CD4-positive, alpha-beta T cell (primary cell): ENCODE measurements around the gene ZRANB3. TPM values are rescaled to one million over a fixed set of nuclear protein-coding genes. Genes with fewer than 3 reads are reported as not detected.
A peak's percentile ranks its signal among the peaks of the same experiment; 100 is the strongest.

Experiments used
- ATAC-seq: fragments of 200-7000 bp; cut with Tn5 transposase; one replicate; pipeline ENCODE4 v1.10.0; 2022; ENCODE audit warnings: mild to moderate bottlenecking; ENCODE audit not compliant: poor library complexity
- CTCF ChIA-PET: fragments of 350-600 bp; sonication (Branson Sonifier 250); formaldehyde crosslinking; loops from one replicate; lab custom pipeline; 2021; ENCODE audit warnings: antibody characterized with exemption, inconsistent platforms; lab: Charles Lee
- POLR2A ChIA-PET: fragments of 350-600 bp; sonication (Branson Sonifier 250); formaldehyde crosslinking; loops from one replicate; lab custom pipeline; 2021; ENCODE audit warnings: antibody characterized with exemption, inconsistent platforms; lab: Charles Lee
- DNase-seq, 14 experiments: peaks; one replicate each; pipeline ENCODE4 v3.0.0-alpha.2; 2013 to 2020; ENCODE audit warnings: mixed read lengths in 2 of 14
- H3K27ac ChIP-seq, 2 donors: one replicate each; pipeline versions ENCODE4 v1.5.1 to v1.7.0; 2013; ENCODE audit warnings: low read length in 2 of 2, low read depth in 1 of 2, mild to moderate bottlenecking in 1 of 2
- H3K27me3 ChIP-seq, 2 experiments: 1 replicate in 1 of 2; 2 replicates in 1 of 2; pipeline versions ENCODE4 v1.6.1 to v1.7.0; 2013; ENCODE audit warnings: low read length in 2 of 2, control low read depth in 1 of 2, mild to moderate bottlenecking in 1 of 2, moderate library complexity in 1 of 2; ENCODE audit not compliant: insufficient read depth in 2 of 2, control insufficient read depth in 1 of 2
- H3K36me3 ChIP-seq: one replicate; pipeline ENCODE4 v1.6.1; 2013; ENCODE audit warnings: low read length, control low read depth; ENCODE audit not compliant: insufficient read depth
- H3K4me1 ChIP-seq: one replicate; pipeline ENCODE4 v1.6.1; 2013; ENCODE audit warnings: low read length, control low read depth; ENCODE audit not compliant: insufficient read depth
- H3K4me3 ChIP-seq: one replicate; pipeline ENCODE4 v1.5.1; 2013; ENCODE audit warnings: mild to moderate bottlenecking, low read length, moderate library complexity
- H3K9me3 ChIP-seq, 2 experiments: 1 replicate in 1 of 2; 2 replicates in 1 of 2; pipeline versions ENCODE4 v1.6.1 to v1.7.0; 2013; ENCODE audit warnings: low read length in 2 of 2, mild to moderate bottlenecking in 2 of 2, control low read depth in 1 of 2, moderate library complexity in 1 of 2; ENCODE audit not compliant: control insufficient read depth in 1 of 2, insufficient read depth in 1 of 2
- H3K27ac Mint-ChIP-seq: one replicate; pipeline ENCODE4 v1.8.0; 2020; ENCODE audit warnings: mixed read lengths
- H3K27me3 Mint-ChIP-seq: one replicate; pipeline ENCODE4 v1.8.0; 2021; ENCODE audit warnings: mixed read lengths
- H3K36me3 Mint-ChIP-seq: one replicate; pipeline ENCODE4 v1.8.0; 2021; ENCODE audit warnings: low read depth, mixed read lengths
- H3K4me1 Mint-ChIP-seq: one replicate; pipeline ENCODE4 v1.8.0; 2021; ENCODE audit warnings: low read depth, mixed read lengths
- H3K4me3 Mint-ChIP-seq: one replicate; pipeline ENCODE4 v1.8.0; 2020; ENCODE audit warnings: mild to moderate bottlenecking, mixed read lengths
- H3K9me3 Mint-ChIP-seq: one replicate; pipeline ENCODE4 v1.8.0; 2020; ENCODE audit warnings: mixed read lengths
- intact Hi-C, 2 experiments: fragments of 100-400 bp; cut with DNase I in 1 of 2; cut with micrococcal nuclease in 1 of 2; formaldehyde crosslinking; loops; one replicate each; pipeline versions ENCODE4 v1.15.1 to v1.9.0; 2023 to 2025; cut with DNase I, micrococcal nuclease
- total RNA-seq, 174 experiments: library from RNA in 2 of 174; stranded (reverse) in 2 of 174; gene quantifications; one replicate each; pipeline ENCODE4 v1.2.3 and lab custom pipeline; 2021 to 2026
- TF ChIP-seq, protein P1 (sequence below): fragments of 200-600 bp; IDR thresholded peaks from one replicate; pipeline ENCODE4 v1.8.0; 2022; ENCODE audit warnings: antibody characterized with exemption, mild to moderate bottlenecking

ZRANB3 gene
- total RNA-seq, 2 experiments from 2014 or later, result 3.9 to 4.2 TPM

- Histone ChIP-seq H3K4me1 (no peaks in the 10 kb centered on the region), H3K9me3 (no peaks in the 10 kb centered on the region), H3K27ac (no peak overlapping the region), H3K27me3 (no peaks in the 10 kb centered on the region), H3K4me3 (no peak overlapping the region), H3K36me3 (peaks cover 63% of the 10 kb centered on the region)
- no peak for DNase-seq
- TF ChIP-seq, protein P1, sequence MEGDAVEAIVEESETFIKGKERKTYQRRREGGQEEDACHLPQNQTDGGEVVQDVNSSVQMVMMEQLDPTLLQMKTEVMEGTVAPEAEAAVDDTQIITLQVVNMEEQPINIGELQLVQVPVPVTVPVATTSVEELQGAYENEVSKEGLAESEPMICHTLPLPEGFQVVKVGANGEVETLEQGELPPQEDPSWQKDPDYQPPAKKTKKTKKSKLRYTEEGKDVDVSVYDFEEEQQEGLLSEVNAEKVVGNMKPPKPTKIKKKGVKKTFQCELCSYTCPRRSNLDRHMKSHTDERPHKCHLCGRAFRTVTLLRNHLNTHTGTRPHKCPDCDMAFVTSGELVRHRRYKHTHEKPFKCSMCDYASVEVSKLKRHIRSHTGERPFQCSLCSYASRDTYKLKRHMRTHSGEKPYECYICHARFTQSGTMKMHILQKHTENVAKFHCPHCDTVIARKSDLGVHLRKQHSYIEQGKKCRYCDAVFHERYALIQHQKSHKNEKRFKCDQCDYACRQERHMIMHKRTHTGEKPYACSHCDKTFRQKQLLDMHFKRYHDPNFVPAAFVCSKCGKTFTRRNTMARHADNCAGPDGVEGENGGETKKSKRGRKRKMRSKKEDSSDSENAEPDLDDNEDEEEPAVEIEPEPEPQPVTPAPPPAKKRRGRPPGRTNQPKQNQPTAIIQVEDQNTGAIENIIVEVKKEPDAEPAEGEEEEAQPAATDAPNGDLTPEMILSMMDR, result no peak
- intact Hi-C loops, result loop anchor here in 1 of 2 experiments (5.0 to 10.0 kb wide), 2 partner anchors 160 to 552 kb away; no protein-coding TSS in a partner anchor
- Mint-ChIP-seq H3K4me1 (peaks cover 2% of the 10 kb centered on the region), H3K4me3 (no peak overlapping the region), H3K9me3 (no peaks in the 10 kb centered on the region), H3K36me3 (peaks cover 93% of the 10 kb centered on the region), H3K27me3 (no peaks in the 10 kb centered on the region), H3K27ac (peak overlapping the region; percentile 34)
- CTCF ChIA-PET, result no interaction called here
- POLR2A ChIA-PET, result no interaction called here
- no peak for ATAC-seq
These were observed 368.2 kb downstream of the ZRANB3 start for GRCh38 chr2:135162786-135163185.

DNA sequence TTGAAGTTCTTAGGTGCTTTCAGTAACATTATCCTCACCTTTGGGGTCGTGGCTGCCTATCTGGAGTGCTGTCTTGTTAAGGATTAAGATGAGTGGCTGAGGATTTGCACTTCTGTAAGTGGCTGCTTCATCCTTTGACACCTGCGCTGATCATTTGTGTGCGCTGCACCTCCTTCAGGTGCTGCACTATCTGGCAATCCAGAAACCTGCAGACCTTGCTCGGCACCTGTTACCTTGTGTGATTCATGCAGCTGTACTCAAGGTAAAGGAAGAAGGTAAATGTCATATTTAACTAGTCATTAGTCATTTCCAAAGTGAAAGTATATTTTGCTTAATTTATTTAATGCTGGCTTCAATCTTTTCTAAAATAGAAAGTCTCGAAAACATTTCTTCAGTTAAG is 368.6 kb downstream of the ZRANB3 start:
- Histone ChIP-seq H3K4me1 (no peaks in the 10 kb centered on the region), H3K4me3 (no peak overlapping the region), H3K9me3 (no peaks in the 10 kb centered on the region), H3K27ac (no peak overlapping the region), H3K27me3 (no peaks in the 10 kb centered on the region), H3K36me3 (peaks cover 65% of the 10 kb centered on the region)
- no peak for ATAC-seq
- Mint-ChIP-seq H3K27ac (no peak overlapping the region), H3K9me3 (no peaks in the 10 kb centered on the region), H3K4me3 (no peak overlapping the region), H3K36me3 (peaks cover 93% of the 10 kb centered on the region), H3K27me3 (no peaks in the 10 kb centered on the region), H3K4me1 (peaks cover 4% of the 10 kb centered on the region)
- CTCF ChIA-PET, result no interaction called here
- TF ChIP-seq, protein P1, result no peak
- intact Hi-C loops, result loop anchor here in 1 of 2 experiments (5.0 to 10.0 kb wide), 2 partner anchors 160 to 552 kb away; no protein-coding TSS in a partner anchor
- no peak for DNase-seq
- POLR2A ChIA-PET, result no interaction called here

DNA sequence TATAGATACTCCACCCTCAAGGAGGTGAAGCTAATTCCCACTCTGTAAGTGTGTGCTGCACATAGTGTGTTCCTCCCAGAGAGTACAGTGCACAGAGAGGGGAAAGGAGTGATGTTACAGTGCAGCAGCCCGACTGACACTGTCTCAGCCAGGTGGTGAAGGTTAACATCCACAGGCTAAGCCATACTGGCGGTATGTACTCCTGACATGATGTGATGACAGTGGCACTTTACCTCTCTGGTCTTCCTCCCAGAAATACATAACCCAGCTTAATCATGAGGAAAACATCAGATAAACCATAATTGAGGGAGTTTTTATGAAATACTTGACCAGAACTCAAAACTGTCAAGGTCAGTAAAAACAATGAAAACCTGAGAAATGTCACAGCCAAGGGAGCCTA is 371.8 kb downstream of the ZRANB3 start:
- Mint-ChIP-seq H3K4me1 (peaks cover 4% of the 10 kb centered on the region), H3K27me3 (no peaks in the 10 kb centered on the region), H3K4me3 (no peak overlapping the region), H3K9me3 (no peaks in the 10 kb centered on the region), H3K36me3 (peaks cover 92% of the 10 kb centered on the region), H3K27ac (no peak overlapping the region)
- H3K36me3 ChIP-seq, result peaks cover 79% of the 10 kb centered on the region
- ChIA-PET POLR2A (no interaction called here), CTCF (no interaction called here)
- DNase-seq (no peak), ATAC-seq (no peak)
- intact Hi-C loops, result loop anchor here in 1 of 2 experiments (10.0 kb wide), 1 partner anchor 154 kb away; no protein-coding TSS in a partner anchor
- TF ChIP-seq, protein P1, result no peak
- H3K27ac ChIP-seq, result no peak overlapping the region
- no peaks in the 10 kb centered on the region for H3K9me3 ChIP-seq
- H3K4me1 ChIP-seq, result no peaks in the 10 kb centered on the region
- no peaks in the 10 kb centered on the region for H3K27me3 ChIP-seq
- H3K4me3 ChIP-seq, result no peak overlapping the region
